K562 (cell line): Measurements from ENCODE around the gene AMBRA1. TPM values are rescaled to one million over a fixed set of nuclear protein-coding genes. Genes with fewer than 3 reads are reported as not detected.
A peak's percentile ranks its signal among the peaks of the same experiment; 100 is the strongest.

Experiments used
- ARNT ChIP-seq, 2 experiments: fragments of 450-650 bp; IDR thresholded peaks; 2 replicates each; pipeline ENCODE4 v1.6.1; 2016; ENCODE audit warnings: mild to moderate bottlenecking in 1 of 2
- CGGBP1 ChIP-seq: fragments of 250-450 bp; sonication (Bioruptor Pico); IDR thresholded peaks from 2 replicates; pipeline ENCODE4 v1.9.0; 2021; ENCODE audit warnings: mild to moderate bottlenecking
- E2F8 ChIP-seq: fragments of 450-650 bp; IDR thresholded peaks from 2 replicates; pipeline ENCODE4 v1.7.1; 2018; ENCODE audit warnings: mild to moderate bottlenecking, low read depth; ENCODE audit not compliant: partially characterized antibody
- JUND ChIP-seq, 2 experiments: IDR thresholded peaks; 2 replicates in 1 of 2; 3 replicates in 1 of 2; pipeline ENCODE4 v1.6.1; 2011; ENCODE audit warnings: borderline replicate concordance in 2 of 2, low read depth in 2 of 2, low read length in 2 of 2, improper control_type of control experiment in 1 of 2, missing biosample characterization in 1 of 2, missing genetic modification characterization in 1 of 2, missing genetic modification reagents in 1 of 2
- KLF6 ChIP-seq: fragments of 250-450 bp; sonication (Bioruptor Pico); IDR thresholded peaks from 2 replicates; pipeline ENCODE4 v1.4.0; 2020; ENCODE audit warnings: mild to moderate bottlenecking, moderate library complexity, borderline replicate concordance
- MAX ChIP-seq: sonication (generic); formaldehyde crosslinking; IDR thresholded peaks from 2 replicates; pipeline ENCODE4 v1.9.0; 2022; ENCODE audit warnings: mild to moderate bottlenecking, missing genetic modification reagents
- MTA3 ChIP-seq: fragments of 450-650 bp; formaldehyde crosslinking; IDR thresholded peaks from 2 replicates; pipeline ENCODE4 v1.6.1; 2017; ENCODE audit warnings: mild to moderate bottlenecking, borderline replicate concordance
- NONO ChIP-seq, 2 experiments: fragments of 200-400 bp in 1 of 2; fragments of 450-650 bp in 1 of 2; formaldehyde crosslinking in 1 of 2; IDR thresholded peaks; 2 replicates each; pipeline ENCODE4 v1.6.1; 2017; ENCODE audit warnings: low read depth in 2 of 2, mild to moderate bottlenecking in 2 of 2, moderate library complexity in 2 of 2, low read length in 1 of 2
- SAFB2 ChIP-seq: fragments of 200-400 bp; formaldehyde crosslinking; IDR thresholded peaks from 2 replicates; pipeline ENCODE4 v1.6.1; 2018; ENCODE audit warnings: borderline replicate concordance, low read length, low read depth, moderate library complexity; ENCODE audit not compliant: severe bottlenecking
- SIN3B ChIP-seq: fragments of 450-650 bp; IDR thresholded peaks from 2 replicates; pipeline ENCODE4 v1.6.1; 2017; ENCODE audit warnings: low read depth, mild to moderate bottlenecking, moderate library complexity
- SRSF3 ChIP-seq: fragments of 200-400 bp; formaldehyde crosslinking; IDR thresholded peaks from 2 replicates; pipeline ENCODE4 v1.6.1; 2016; ENCODE audit warnings: mild to moderate bottlenecking, low read length, moderate library complexity; ENCODE audit not compliant: insufficient read depth
- TFAP4 ChIP-seq: sonication (generic); formaldehyde crosslinking; IDR thresholded peaks from 2 replicates; pipeline ENCODE4 v1.8.0; 2022; ENCODE audit warnings: missing genetic modification reagents, mild to moderate bottlenecking, moderate library complexity, borderline replicate concordance
- TOE1 ChIP-seq, 2 experiments: fragments of 450-650 bp in 1 of 2; sonication (generic) in 1 of 2; formaldehyde crosslinking in 1 of 2; IDR thresholded peaks; 2 replicates each; pipeline versions ENCODE4 v1.7.1 to v1.8.0; 2016 to 2022; ENCODE audit warnings: borderline replicate concordance in 2 of 2, mild to moderate bottlenecking in 2 of 2, antibody characterized with exemption in 1 of 2, inconsistent platforms in 1 of 2, low read depth in 1 of 2, missing genetic modification reagents in 1 of 2, moderate library complexity in 1 of 2
- XRCC3 ChIP-seq: fragments of 450-650 bp; IDR thresholded peaks from 2 replicates; pipeline ENCODE4 v1.6.1; 2017; ENCODE audit warnings: mild to moderate bottlenecking, moderate library complexity
- ZNF12 ChIP-seq: sonication (generic); formaldehyde crosslinking; IDR thresholded peaks from 2 replicates; pipeline ENCODE4 v1.4.0; 2020; ENCODE audit warnings: mild to moderate bottlenecking, missing genetic modification reagents
- ZNF175 ChIP-seq: fragments of 200-800 bp; sonication (Bioruptor generic); IDR thresholded peaks from 2 replicates; pipeline ENCODE4 v1.6.1; 2016; ENCODE audit warnings: low read depth, mild to moderate bottlenecking, missing genetic modification characterization, missing compliant biosample characterization
- ZNF589 ChIP-seq: fragments of 200-800 bp; sonication (Bioruptor generic); IDR thresholded peaks from 2 replicates; pipeline ENCODE4 v1.6.1; 2016; ENCODE audit warnings: low read depth, missing genetic modification characterization, missing compliant biosample characterization
- ZNF707 ChIP-seq: fragments of 250-450 bp; sonication (Bioruptor Pico); conservative IDR thresholded peaks from 2 replicates; pipeline ENCODE4 v1.8.0; 2022; ENCODE audit warnings: inconsistent platforms, mild to moderate bottlenecking, moderate library complexity
- ZNF764 ChIP-seq: fragments of 250-450 bp; sonication (Bioruptor Pico); IDR thresholded peaks from 2 replicates; pipeline ENCODE4 v1.4.0; 2020; ENCODE audit warnings: low read depth, mild to moderate bottlenecking, moderate library complexity
- polyA plus RNA-seq, 8 experiments: library from polyadenylated mRNA; depleted of rRNA in 4 of 8; stranded (reverse) in 5 of 8; unstranded in 3 of 8; fragments of >200 nt; fragmentation: Nextera tagmentation in 2 of 8; fragmentation: Illumina TruSeq in 1 of 8; extraction: Ambion mirVana in 2 of 8; extraction: Trizol in 1 of 8; gene quantifications; 2 replicates each; pipeline versions ENCODE4 v1.2.1 to v1.2.3, GENCODE V29; 2011 to 2014; ENCODE audit warnings: inconsistent platforms in 1 of 8, missing spikeins in 1 of 8
- total RNA-seq, 7 experiments: library from RNA; depleted of rRNA in 6 of 7; stranded (reverse); fragments of >200 nt in 6 of 7; fragmentation: Illumina TruSeq in 2 of 7; extraction: Trizol in 2 of 7; gene quantifications; 2 replicates each; pipeline versions ENCODE4 v1.2.1 to v1.2.3, GENCODE V29; 2011 to 2021; ENCODE audit warnings: low replicate concordance in 1 of 7

The AMBRA1 gene
- total and polyA plus RNA-seq, 9 of the 15 experiments (the other 6 are each of a cell fraction or from before 2014, with no cell fraction given) = 0.15 to 24.5 (median 13.0) TPM

GRCh38 chr11:46367244-46367915 is 226.4 kb downstream of the AMBRA1 start (continued):
- no peak for TF ChIP-seq JUND (IDR thresholded peaks at IDR 0.05; ENCODE audit: borderline replicate concordance, low read depth, low read length)
- TF ChIP-seq JUND (tag; IDR thresholded peaks at IDR 0.05; ENCODE audit: borderline replicate concordance, low read depth, low read length) = no peak; the same call in 2 of the 3 replicates
- no peak for TF ChIP-seq SAFB2
- TF ChIP-seq NONO (IDR thresholded peaks at IDR 0.05; ENCODE audit: low read depth in 2 of 2, low read length in 1 of 2) = 0 out of 4 replicates have a peak, but pooled peaks of 1 of the 2 experiments have one; percentile 15
- TF ChIP-seq ZNF707 (CRISPR knock-in tag) = no peak
- no peak for TF ChIP-seq MAX (CRISPR knock-in tag)
- no peak for TF ChIP-seq MTA3
- TF ChIP-seq SIN3B = 0 out of 2 replicates have a peak, but pooled peaks have one; percentile 33
- no peak for TF ChIP-seq ARNT (IDR thresholded peaks at IDR 0.05)
- no peak for TF ChIP-seq KLF6 (CRISPR knock-in tag)
- no peak for TF ChIP-seq E2F8
- no peak for TF ChIP-seq ZNF764 (CRISPR knock-in tag)
- no peak for TF ChIP-seq SRSF3
- 0 out of 2 replicates have a peak, but pooled peaks have one; percentile 27 for TF ChIP-seq TFAP4 (CRISPR knock-in tag)
- TF ChIP-seq ZNF12 (CRISPR knock-in tag) = no peak
- no peak for TF ChIP-seq XRCC3
- no peak for TF ChIP-seq TOE1 (IDR thresholded peaks at IDR 0.05; ENCODE audit: borderline replicate concordance)
- TF ChIP-seq TOE1 (CRISPR knock-in tag; IDR thresholded peaks at IDR 0.05; ENCODE audit: borderline replicate concordance, low read depth) = no peak
- no peak for TF ChIP-seq ZNF589 (CRISPR knock-in tag)
- no peak for TF ChIP-seq ZNF175
- no peak for TF ChIP-seq CGGBP1 (CRISPR knock-in tag)
